Stimulated activated CD4-positive, alpha-beta T cell treated with anti-CD3 and anti-CD28 coated beads, Interleukin-15, amount 100 ng/mL, for 48 hours (primary cell): ENCODE results near the gene EHMT1.

Source experiments
- DNase-seq, 2 donors: peaks; one replicate each; pipeline ENCODE4 v3.0.0-alpha.2; 2020; ENCODE audit warnings: low read depth in 2 of 2

The EHMT1 gene

GRCh38 chr9:137784641-137785513, 166.1 kb downstream of the EHMT1 start:
- no peak for DNase-seq

GRCh38 chr9:137785704-137786161, 166.9 kb downstream of the EHMT1 start:
- DNase-seq: no peak

- DNase-seq: no peak
These were observed 167.7 kb downstream of the EHMT1 start for GRCh38 chr9:137786511-137786920.

- no peak for DNase-seq
These were observed 168.6 kb downstream of the EHMT1 start for GRCh38 chr9:137787381-137787780.

- no peak for DNase-seq
These were observed 169.1 kb downstream of the EHMT1 start for GRCh38 chr9:137787786-137788505.

- no peak for DNase-seq
These were observed 169.9 kb downstream of the EHMT1 start for GRCh38 chr9:137788561-137789294.

GRCh38 chr9:137789295-137789895, 170.6 kb downstream of the EHMT1 start:
- DNase-seq: no peak

- no peak for DNase-seq
These were observed 173.1 kb downstream of the EHMT1 start for GRCh38 chr9:137791947-137792346.

- DNase-seq: no peak
These were observed 174.5 kb downstream of the EHMT1 start for GRCh38 chr9:137793196-137793841.

GRCh38 chr9:137795156-137795666, 176.4 kb downstream of the EHMT1 start:
- no peak for DNase-seq

- no peak for DNase-seq
These were observed 178.7 kb downstream of the EHMT1 start for GRCh38 chr9:137797206-137798120.

- no peak for DNase-seq
These were observed 179.3 kb downstream of the EHMT1 start for GRCh38 chr9:137798142-137798541.

- no peak for DNase-seq
These were observed 180.3 kb downstream of the EHMT1 start for GRCh38 chr9:137798901-137799629.

- DNase-seq: no peak
These were observed 180.8 kb downstream of the EHMT1 start for GRCh38 chr9:137799630-137799983.

GRCh38 chr9:137800196-137801022, 181.6 kb downstream of the EHMT1 start:
- no peak for DNase-seq

GRCh38 chr9:137801023-137801319, 182.2 kb downstream of the EHMT1 start:
- no peak for DNase-seq

GRCh38 chr9:137802021-137802420, 183.2 kb downstream of the EHMT1 start:
- no peak for DNase-seq

- no peak for DNase-seq
These were observed 183.9 kb downstream of the EHMT1 start for GRCh38 chr9:137802521-137803243.
